Ishikawa (cell line): ENCODE results near the gene TADA2B.

ENCODE experiments used
- CEBPB ChIP-seq: IDR thresholded peaks from 2 replicates; pipeline ENCODE4 v1.6.1; 2012
- CREB1 ChIP-seq: IDR thresholded peaks from 2 replicates; pipeline ENCODE4 v1.6.1; 2012; ENCODE audit warnings: low read depth
- EGR1 ChIP-seq: IDR thresholded peaks from 2 replicates; pipeline ENCODE4 v1.6.1; 2012
- EP300 ChIP-seq: IDR thresholded peaks from 2 replicates; pipeline ENCODE4 v1.6.1; 2012; ENCODE audit warnings: borderline replicate concordance
- FOXM1 ChIP-seq: IDR thresholded peaks from 2 replicates; pipeline ENCODE4 v1.6.1; 2012; ENCODE audit warnings: low read depth, borderline replicate concordance
- NFIC ChIP-seq: IDR thresholded peaks from 2 replicates; pipeline ENCODE4 v1.6.1; 2012
- RAD21 ChIP-seq: IDR thresholded peaks from 2 replicates; pipeline ENCODE4 v1.6.1; 2012; ENCODE audit warnings: low read depth
- TAF1 ChIP-seq: IDR thresholded peaks from 2 replicates; pipeline ENCODE4 v1.6.1; 2012; ENCODE audit warnings: low read depth, mild to moderate bottlenecking
- TCF12 ChIP-seq: IDR thresholded peaks from 2 replicates; pipeline ENCODE4 v1.6.1; 2012; ENCODE audit warnings: low read depth
- YY1 ChIP-seq: IDR thresholded peaks from 2 replicates; pipeline ENCODE4 v1.6.1; 2012; ENCODE audit warnings: low read depth
- TF ChIP-seq, protein P1 (sequence below): IDR thresholded peaks from 2 replicates; pipeline ENCODE4 v1.6.1; 2012

- TF ChIP-seq RAD21 (no peak), NFIC (no peak), TCF12 (no peak), CREB1 (no peak), EP300 (no peak), TAF1 (no peak), YY1 (no peak), CEBPB (no peak), EGR1 (no peak), FOXM1 (no peak)
- TF ChIP-seq, protein P1, sequence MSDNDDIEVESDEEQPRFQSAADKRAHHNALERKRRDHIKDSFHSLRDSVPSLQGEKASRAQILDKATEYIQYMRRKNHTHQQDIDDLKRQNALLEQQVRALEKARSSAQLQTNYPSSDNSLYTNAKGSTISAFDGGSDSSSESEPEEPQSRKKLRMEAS: no peak
Measured at GRCh38 chr4:7024336-7024890, 18.8 kb upstream of the TADA2B start.
